OCI-LY1 (cell line): ENCODE data around the gene HPS1.

Source experiments
- H2AFZ ChIP-seq: fragments of 200-600 bp; sonication (generic), shearing (Covaris generic); 2 replicates; pipeline ENCODE4 v1.6.0; 2014; ENCODE audit warnings: antibody characterized with exemption, mild to moderate bottlenecking, low read length
- H3F3A ChIP-seq: fragments of 200-600 bp; sonication (generic), shearing (Covaris generic); 2 replicates; pipeline ENCODE4 v1.6.0; 2014; ENCODE audit warnings: mild to moderate bottlenecking, antibody characterized with exemption, low read length, moderate library complexity; ENCODE audit not compliant: insufficient read depth
- H3K27ac ChIP-seq: fragments of 200-600 bp; sonication (generic); 2 replicates; pipeline ENCODE4 v1.5.1; 2014; ENCODE audit warnings: low read length, mixed run types, mild to moderate bottlenecking, low read depth; ENCODE audit not compliant: poor library complexity, severe bottlenecking
- H3K27me3 ChIP-seq: fragments of 200-600 bp; sonication (generic); 2 replicates; pipeline ENCODE4 v1.6.0; 2014; ENCODE audit warnings: antibody characterized with exemption, mild to moderate bottlenecking, low read length, moderate library complexity; ENCODE audit not compliant: insufficient read depth
- H3K36me3 ChIP-seq: fragments of 200-600 bp; sonication (generic); 2 replicates; pipeline ENCODE4 v1.6.1; 2014; ENCODE audit warnings: mild to moderate bottlenecking, antibody characterized with exemption, low read length, moderate library complexity, mixed read lengths; ENCODE audit not compliant: insufficient read depth
- H3K4me1 ChIP-seq: fragments of 200-600 bp; sonication (generic); 2 replicates; pipeline ENCODE4 v1.5.1; 2014; ENCODE audit warnings: mild to moderate bottlenecking, low read length, moderate library complexity; ENCODE audit not compliant: insufficient read depth, severe bottlenecking
- H3K4me2 ChIP-seq: fragments of 200-600 bp; sonication (generic), shearing (Covaris generic); 2 replicates; pipeline ENCODE4 v1.6.1; 2014; ENCODE audit warnings: low read length
- H3K4me3 ChIP-seq: fragments of 200-600 bp; sonication (generic); 2 replicates; pipeline ENCODE4 v1.5.1; 2014; ENCODE audit warnings: low read length, low read depth, mild to moderate bottlenecking, mixed read lengths; ENCODE audit not compliant: poor library complexity, severe bottlenecking
- H3K79me2 ChIP-seq: fragments of 200-600 bp; shearing (Covaris generic); 2 replicates; pipeline ENCODE4 v1.6.1; 2016; ENCODE audit warnings: mixed run types, low read length, mixed read lengths; ENCODE audit not compliant: insufficient read depth
- H3K9ac ChIP-seq: fragments of 200-600 bp; sonication (generic), shearing (Covaris generic); 2 replicates; pipeline ENCODE4 v1.6.1; 2014; ENCODE audit warnings: mild to moderate bottlenecking, low read length, mixed read lengths
- H3K9me2 ChIP-seq: fragments of 200-600 bp; sonication (generic), shearing (Covaris generic); 2 replicates; pipeline ENCODE4 v1.6.1; 2014; ENCODE audit warnings: low read depth, mild to moderate bottlenecking, low read length, mixed read lengths
- H3K9me3 ChIP-seq: fragments of 200-600 bp; shearing (Covaris generic); 2 replicates; pipeline ENCODE4 v1.6.1; 2014; ENCODE audit warnings: low read length, mixed read lengths
- H4K20me1 ChIP-seq: fragments of 200-600 bp; sonication (generic), shearing (Covaris generic); 2 replicates; pipeline ENCODE4 v1.6.0; 2016; ENCODE audit warnings: mild to moderate bottlenecking, low read length; ENCODE audit not compliant: insufficient read depth
- CTCF ChIP-seq: fragments of 200-600 bp; sonication (generic), shearing (Covaris generic); IDR thresholded peaks from 2 replicates; pipeline ENCODE4 v1.5.1; 2017; ENCODE audit warnings: mild to moderate bottlenecking, antibody characterized with exemption, low read length, moderate library complexity, mixed read lengths
- EZH2 ChIP-seq: fragments of 200-600 bp; sonication (generic), shearing (Covaris generic); IDR thresholded peaks from 2 replicates; pipeline ENCODE4 v1.8.0; 2017; ENCODE audit warnings: borderline replicate concordance, mixed run types, mild to moderate bottlenecking, antibody characterized with exemption, low read length, moderate library complexity, mixed read lengths

The HPS1 gene

GRCh38 chr10:98449287-98449686, 2.6 kb upstream of the HPS1 start:
- Histone ChIP-seq H4K20me1 (no peaks in the 10 kb centered on the region), H3K4me1 (peaks cover 12% of the 10 kb centered on the region), H3K9ac (no peak overlapping the region), H2AFZ (no peak overlapping the region), H3K27ac (no peak overlapping the region), H3K9me2 (no peaks in the 10 kb centered on the region), H3K4me2 (no peak overlapping the region), H3K79me2 (no peaks in the 10 kb centered on the region), H3K36me3 (peaks cover 10% of the 10 kb centered on the region), H3K4me3 (no peak overlapping the region), H3K27me3 (no peaks in the 10 kb centered on the region), H3K9me3 (no peaks in the 10 kb centered on the region), H3F3A (no peaks in the 10 kb centered on the region)
- TF ChIP-seq EZH2: no peak
- TF ChIP-seq CTCF: no peak

- Histone ChIP-seq H3K79me2 (no peaks in the 10 kb centered on the region), H3K36me3 (peaks cover 36% of the 10 kb centered on the region), H4K20me1 (no peaks in the 10 kb centered on the region), H3K4me3 (peak overlapping the region; percentile 95), H3K9ac (peak overlapping the region; percentile 92), H3K4me1 (peaks cover 12% of the 10 kb centered on the region), H3K27me3 (no peaks in the 10 kb centered on the region), H3K4me2 (peak overlapping the region; percentile 69), H3F3A (no peaks in the 10 kb centered on the region), H3K9me2 (no peaks in the 10 kb centered on the region), H3K27ac (peak overlapping the region; percentile 29), H3K9me3 (no peaks in the 10 kb centered on the region), H2AFZ (no peak overlapping the region)
- TF ChIP-seq CTCF: no peak
- no peak for TF ChIP-seq EZH2
Observed at GRCh38 chr10:98446151-98446660, 529 bp downstream of the HPS1 start.

GRCh38 chr10:98445200-98445812, 1.4 kb downstream of the HPS1 start:
- TF ChIP-seq CTCF (no peak), EZH2 (no peak)
- no peaks in the 10 kb centered on the region for H3K9me2 ChIP-seq
- H3K4me1 ChIP-seq: peaks cover 12% of the 10 kb centered on the region
- H3K4me3 ChIP-seq: peak overlapping the region; percentile 95
- peak overlapping the region; percentile 92; the same call in 1 of the 2 replicates for H3K9ac ChIP-seq
- no peaks in the 10 kb centered on the region for H3F3A ChIP-seq
- no peaks in the 10 kb centered on the region for H3K9me3 ChIP-seq
- H3K27ac ChIP-seq: no peak overlapping the region
- H4K20me1 ChIP-seq: no peaks in the 10 kb centered on the region
- H3K79me2 ChIP-seq: no peaks in the 10 kb centered on the region
- H3K4me2 ChIP-seq: peak overlapping the region; percentile 69
- H3K36me3 ChIP-seq: peaks cover 44% of the 10 kb centered on the region
- no peaks in the 10 kb centered on the region for H3K27me3 ChIP-seq
- no peak overlapping the region for H2AFZ ChIP-seq
